ENCODE results near the gene OR1J2. TPM values are rescaled to one million over a fixed set of nuclear protein-coding genes. Genes with fewer than 3 reads are reported as not detected.
A peak's percentile ranks its signal among the peaks of the same experiment; 100 is the strongest.

OR1J2 gene, protein sequence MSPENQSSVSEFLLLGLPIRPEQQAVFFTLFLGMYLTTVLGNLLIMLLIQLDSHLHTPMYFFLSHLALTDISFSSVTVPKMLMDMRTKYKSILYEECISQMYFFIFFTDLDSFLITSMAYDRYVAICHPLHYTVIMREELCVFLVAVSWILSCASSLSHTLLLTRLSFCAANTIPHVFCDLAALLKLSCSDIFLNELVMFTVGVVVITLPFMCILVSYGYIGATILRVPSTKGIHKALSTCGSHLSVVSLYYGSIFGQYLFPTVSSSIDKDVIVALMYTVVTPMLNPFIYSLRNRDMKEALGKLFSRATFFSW
- total RNA-seq = not detected

DNA sequence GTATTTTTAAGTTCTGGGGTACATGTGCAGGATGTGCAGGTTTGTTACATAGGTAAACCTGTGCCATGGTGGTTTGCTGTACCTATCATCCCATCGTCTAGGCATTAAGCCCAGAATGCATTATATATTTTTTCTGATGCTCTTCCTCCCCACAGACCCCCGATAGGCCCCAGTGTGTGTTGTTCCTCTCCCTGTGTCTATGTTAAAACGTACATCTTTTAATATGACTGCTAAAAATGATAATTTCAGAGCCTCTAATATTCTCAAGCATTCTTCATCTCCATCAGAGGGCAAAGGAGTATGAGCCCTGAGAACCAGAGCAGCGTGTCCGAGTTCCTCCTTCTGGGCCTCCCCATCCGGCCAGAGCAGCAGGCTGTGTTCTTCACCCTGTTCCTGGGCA is at the start of gene OR1J2:
Gene OR1J2 (plus strand): TSS at position 301 of the 400 bp plus-strand sequence. CDS start 0 bp downstream, at position 301.
- no peaks in the 10 kb centered on the region for H3K36me3 ChIP-seq
- no peaks in the 10 kb centered on the region for H3K4me1 ChIP-seq
- intact Hi-C loops (cut with DNase I) = no loop called here
- H3K4me3 ChIP-seq (replicated peaks in 1 of 3) = no peak within 1 kb of the TSS
- no peaks in the 10 kb centered on the region for H3K27me3 ChIP-seq
- H3K27ac ChIP-seq = no peak within 1 kb of the TSS
- TF ChIP-seq, protein P1, sequence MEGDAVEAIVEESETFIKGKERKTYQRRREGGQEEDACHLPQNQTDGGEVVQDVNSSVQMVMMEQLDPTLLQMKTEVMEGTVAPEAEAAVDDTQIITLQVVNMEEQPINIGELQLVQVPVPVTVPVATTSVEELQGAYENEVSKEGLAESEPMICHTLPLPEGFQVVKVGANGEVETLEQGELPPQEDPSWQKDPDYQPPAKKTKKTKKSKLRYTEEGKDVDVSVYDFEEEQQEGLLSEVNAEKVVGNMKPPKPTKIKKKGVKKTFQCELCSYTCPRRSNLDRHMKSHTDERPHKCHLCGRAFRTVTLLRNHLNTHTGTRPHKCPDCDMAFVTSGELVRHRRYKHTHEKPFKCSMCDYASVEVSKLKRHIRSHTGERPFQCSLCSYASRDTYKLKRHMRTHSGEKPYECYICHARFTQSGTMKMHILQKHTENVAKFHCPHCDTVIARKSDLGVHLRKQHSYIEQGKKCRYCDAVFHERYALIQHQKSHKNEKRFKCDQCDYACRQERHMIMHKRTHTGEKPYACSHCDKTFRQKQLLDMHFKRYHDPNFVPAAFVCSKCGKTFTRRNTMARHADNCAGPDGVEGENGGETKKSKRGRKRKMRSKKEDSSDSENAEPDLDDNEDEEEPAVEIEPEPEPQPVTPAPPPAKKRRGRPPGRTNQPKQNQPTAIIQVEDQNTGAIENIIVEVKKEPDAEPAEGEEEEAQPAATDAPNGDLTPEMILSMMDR (IDR thresholded peaks at IDR 0.05) = no peak
- no peak for TF ChIP-seq POLR2A (IDR thresholded peaks at IDR 0.05)
- H3K9me3 ChIP-seq = no peaks in the 10 kb centered on the region
- DNase-seq = no peak
- WGBS, 2 donors = 81 to 83% methylated on average over 6 of the region's 6 CpGs

DNA sequence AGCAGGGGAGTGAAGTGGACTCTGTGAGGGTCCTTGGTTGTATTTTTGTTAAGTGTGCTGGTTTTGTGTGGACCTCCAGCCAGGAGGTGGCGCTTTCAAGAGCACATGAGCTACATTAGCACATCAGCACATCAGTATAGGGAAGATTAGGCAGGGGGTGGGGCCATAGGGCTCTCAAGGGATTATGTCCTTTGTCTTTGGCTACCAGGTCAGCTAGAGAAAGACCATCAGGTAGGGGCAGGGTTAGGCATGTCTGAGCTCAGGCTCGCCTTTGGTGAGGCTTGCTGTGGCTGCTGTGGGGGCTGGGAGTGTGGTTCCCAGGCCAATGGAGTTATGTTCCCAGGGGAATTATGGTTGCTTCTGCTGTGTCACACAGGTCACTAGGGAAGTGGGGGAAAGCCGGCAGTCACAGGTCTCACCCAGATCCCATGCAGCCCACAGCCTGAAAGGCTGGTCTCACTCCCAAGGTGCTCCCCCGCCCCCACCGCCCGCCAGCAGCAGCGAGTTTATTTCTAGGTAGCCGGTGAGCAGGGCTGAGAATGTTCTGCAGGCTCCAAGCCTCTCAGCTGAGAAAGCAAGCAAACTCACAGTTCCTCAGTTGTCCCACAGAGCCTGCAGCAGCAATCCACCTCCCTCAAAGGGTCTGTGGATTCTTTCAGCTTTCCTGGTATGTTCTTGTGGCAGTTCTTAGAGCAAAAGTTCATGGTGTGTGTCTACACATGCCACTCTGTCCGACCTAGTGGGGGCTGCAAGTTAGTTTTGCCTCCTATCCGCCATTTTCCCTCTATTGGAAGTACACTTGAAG is 46.6 kb upstream of the OR1J2 start:
- 80 to 85% methylated on average over 4 to 10 of the region's 10 CpGs for WGBS, 2 donors
- no peak for TF ChIP-seq POLR2A (IDR thresholded peaks at IDR 0.05)
- TF ChIP-seq, protein P1 (IDR thresholded peaks at IDR 0.05) = peak in 1 of 6 experiments; percentile 10
- intact Hi-C loops (cut with DNase I) = loop anchor here (2.0 kb wide), 1 partner anchor 347 kb away; no protein-coding TSS in a partner anchor
- no peaks in the 10 kb centered on the region for H3K27me3 ChIP-seq
- DNase-seq = no peak
- H3K27ac ChIP-seq = peak overlapping the region in 1 of 3 donors; percentile 33
- no peaks in the 10 kb centered on the region for H3K9me3 ChIP-seq
- peaks cover 11 to 13% of the 10 kb centered on the region in 2 donors for H3K4me1 ChIP-seq
- H3K4me3 ChIP-seq (replicated peaks in 1 of 3) = no peak overlapping the region
- no peaks in the 10 kb centered on the region for H3K36me3 ChIP-seq

DNA sequence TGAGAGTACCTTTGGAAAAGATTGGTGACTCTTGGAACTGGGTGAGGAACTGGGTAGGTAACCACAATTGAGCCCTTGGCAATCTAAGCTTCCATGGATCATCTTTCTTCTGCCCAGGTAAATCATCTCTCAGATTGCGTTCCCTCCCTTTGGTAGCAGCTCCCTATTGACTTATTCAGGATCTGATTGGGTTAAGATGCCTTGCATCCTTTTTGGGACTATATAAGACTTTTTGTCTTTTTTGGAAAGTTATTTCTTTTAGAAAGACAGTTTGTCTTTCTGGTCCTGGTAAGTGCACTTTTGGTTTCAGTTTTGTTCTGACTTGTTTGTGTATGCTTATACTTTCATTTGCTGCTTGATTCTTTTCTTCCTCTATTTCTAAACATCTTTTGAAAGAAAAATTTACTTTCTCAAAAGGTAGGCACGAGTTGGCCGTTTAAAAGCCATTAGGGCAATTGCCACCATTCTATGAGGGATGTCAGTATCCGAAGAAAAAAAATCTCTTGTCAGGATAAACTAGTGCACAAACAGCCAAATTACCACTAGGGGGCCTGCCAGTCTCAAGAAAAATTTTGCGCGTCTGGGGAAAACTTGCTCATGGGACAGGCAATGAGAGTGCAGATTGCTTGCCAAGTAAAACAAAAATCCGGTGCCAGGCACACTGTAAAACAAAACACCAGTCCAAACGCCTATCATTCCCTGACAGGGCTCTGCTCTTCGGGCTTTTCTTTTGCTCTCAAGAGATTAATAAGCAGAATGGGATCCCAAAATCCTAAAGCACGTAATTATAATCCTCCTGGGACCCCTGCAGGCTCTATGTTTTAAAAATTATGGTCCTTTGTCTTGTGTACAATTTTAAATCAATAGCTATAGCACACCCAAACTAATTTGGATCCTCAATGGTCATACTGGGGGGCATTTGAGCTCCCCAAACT is 45.7 kb upstream of the OR1J2 start:
- WGBS, 2 donors = 11 to 12% methylated on average over 10 of the region's 10 CpGs
- Histone ChIP-seq H3K9me3 (no peaks in the 10 kb centered on the region), H3K4me3 (replicated peaks in 1 of 3) (peak overlapping the region in 1 of 3 donors; percentile 8), H3K27ac (peak overlapping the region in 2 of 3 donors; percentile 28 to 33), H3K36me3 (no peaks in the 10 kb centered on the region), H3K27me3 (no peaks in the 10 kb centered on the region), H3K4me1 (peaks cover 11 to 13% of the 10 kb centered on the region in 2 donors)
- TF ChIP-seq, protein P1 (IDR thresholded peaks at IDR 0.05) = peak; percentile 68 to 94 (median 82)
- no peak for TF ChIP-seq POLR2A (IDR thresholded peaks at IDR 0.05)
- peak; percentile 82 to 87 for DNase-seq
- intact Hi-C loops (cut with DNase I) = loop anchor here (2.0 kb wide), 1 partner anchor 346 kb away; no protein-coding TSS in a partner anchor

DNA sequence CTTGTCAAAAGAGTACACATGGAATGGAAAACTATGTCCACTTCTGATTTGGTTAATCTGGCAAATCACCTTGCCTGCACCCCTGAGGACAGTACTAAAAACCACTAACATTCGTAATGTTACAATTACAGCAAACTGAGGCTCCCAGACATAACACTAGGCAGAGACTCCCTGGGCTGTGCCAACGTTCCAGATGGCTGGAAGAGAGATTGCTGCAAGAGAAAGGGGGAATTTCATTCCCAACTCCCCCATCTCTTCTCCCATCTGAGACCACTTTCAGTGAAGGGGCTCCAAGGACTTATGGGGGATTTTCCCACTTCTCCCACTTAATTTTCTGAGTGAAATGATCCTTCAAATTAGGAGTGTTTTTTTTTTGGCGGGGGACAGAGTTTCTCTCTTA is 44.1 kb upstream of the OR1J2 start:
- no peaks in the 10 kb centered on the region for H3K9me3 ChIP-seq
- H3K27ac ChIP-seq = no peak overlapping the region
- WGBS, 2 donors = 36 to 49% methylated on average over 3 of the region's 3 CpGs
- no peak for DNase-seq
- H3K36me3 ChIP-seq = no peaks in the 10 kb centered on the region
- peaks cover 11 to 13% of the 10 kb centered on the region in 2 donors for H3K4me1 ChIP-seq
- H3K4me3 ChIP-seq (replicated peaks in 1 of 3) = no peak overlapping the region
- no peaks in the 10 kb centered on the region for H3K27me3 ChIP-seq
- TF ChIP-seq, protein P1 (IDR thresholded peaks at IDR 0.05) = no peak
- no peak for TF ChIP-seq POLR2A (IDR thresholded peaks at IDR 0.05)
- intact Hi-C loops (cut with DNase I) = no loop called here
